Fibroblast of skin of back (primary cell): ENCODE measurements around the gene CCDC106.

Experiments
- DNase-seq: peaks from one replicate; pipeline ENCODE4 v3.0.0-alpha.2; 2013

CCDC106 gene

DNA sequence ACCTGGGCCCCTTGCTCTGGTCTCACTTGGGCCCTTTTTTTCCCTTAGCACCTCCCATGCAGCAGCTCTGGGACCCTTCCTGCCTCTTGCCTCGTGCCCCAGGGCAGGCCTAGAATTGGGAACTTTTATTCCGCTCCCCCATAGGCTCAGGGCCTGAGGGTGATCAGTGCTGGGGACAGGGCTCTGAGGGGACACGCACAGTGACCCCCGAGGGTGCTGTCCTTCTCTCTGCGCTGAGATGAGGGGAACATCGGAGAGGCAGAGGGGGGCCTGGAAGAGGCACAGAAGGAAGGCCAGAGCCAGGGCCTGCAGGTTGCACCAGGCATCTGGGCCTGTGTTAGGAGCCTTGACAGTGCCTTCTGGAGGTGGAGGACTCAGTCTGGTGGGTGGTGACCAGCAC is 37.8 kb downstream of the CCDC106 start:
- DNase-seq = no peak

DNA sequence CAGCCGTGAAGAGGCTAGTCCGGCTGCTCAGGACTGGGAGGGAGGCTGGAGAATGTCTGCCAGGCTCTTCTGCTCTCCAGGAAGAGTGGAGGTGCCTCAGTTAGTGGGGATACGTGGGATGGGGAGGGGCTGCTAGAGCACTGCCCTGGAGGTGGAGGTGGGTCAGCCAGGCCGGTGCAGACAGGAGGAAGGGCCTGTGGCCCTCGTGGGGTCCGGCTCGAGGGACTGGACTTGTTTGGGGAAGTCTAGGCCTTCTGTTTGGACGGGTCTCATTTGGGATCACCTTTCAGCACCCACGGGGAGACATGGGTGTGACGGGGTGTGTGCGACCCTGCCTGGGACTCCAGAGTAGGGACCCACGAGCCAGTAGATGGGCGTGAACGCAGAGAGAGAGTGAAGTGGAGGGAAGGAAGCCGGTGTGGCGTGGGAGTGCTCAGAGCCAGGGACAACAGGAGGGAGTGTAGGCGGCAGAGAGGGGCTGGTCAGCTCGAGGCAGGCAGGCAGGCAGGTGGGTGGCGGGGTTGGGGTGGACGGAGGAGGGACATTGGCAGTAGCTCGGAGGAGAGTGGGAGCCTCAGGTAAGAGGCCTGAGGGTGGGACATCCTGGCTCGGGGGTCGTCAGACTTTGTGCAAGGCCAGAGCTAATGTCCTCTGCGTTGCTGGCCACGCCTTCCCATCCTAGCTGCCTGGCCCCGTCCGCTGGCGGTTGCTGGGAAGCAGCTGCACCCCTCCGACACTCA is 38.5 kb downstream of the CCDC106 start:
- DNase-seq = no peak

GRCh38 chr19:55687281-55688201 is 39.5 kb downstream of the CCDC106 start:
- DNase-seq = no peak

DNA sequence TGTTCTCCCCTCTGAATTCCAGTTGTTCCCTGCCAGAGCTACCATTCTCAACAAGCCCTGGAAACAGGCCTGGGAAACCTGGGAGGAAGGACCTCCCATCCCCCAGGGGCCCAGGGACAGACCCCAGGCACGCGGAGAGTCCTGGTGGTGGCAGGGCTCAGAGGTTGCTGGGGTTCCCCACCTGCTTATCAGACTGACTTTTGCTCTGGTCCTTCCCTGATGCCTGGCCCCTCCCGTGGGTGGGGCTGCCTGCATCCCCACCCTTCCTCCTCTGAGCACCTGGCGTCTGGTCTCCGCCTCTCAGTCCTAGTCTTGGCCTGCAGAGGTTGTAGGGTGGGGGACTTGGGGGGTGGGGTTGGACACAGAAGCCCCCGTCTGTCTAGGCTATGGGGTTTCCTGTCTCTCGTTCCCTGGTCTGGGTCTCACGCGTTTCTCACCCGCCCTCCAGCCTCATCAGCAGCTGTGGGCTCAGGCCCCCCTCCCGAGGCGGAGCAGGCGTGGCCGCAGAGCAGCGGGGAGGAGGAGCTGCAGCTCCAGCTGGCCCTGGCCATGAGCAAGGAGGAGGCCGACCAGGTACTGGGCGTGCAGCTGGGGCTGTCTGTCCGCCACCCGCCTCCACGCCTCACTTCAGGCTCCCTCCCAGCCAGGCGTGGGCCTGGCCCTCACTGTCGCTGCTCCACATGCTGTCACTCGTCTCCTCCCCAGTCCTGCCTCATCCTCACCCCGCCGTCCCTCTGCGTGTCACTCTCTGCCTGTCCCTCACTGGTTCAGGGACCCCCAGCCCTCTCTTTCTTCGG is 40.6 kb downstream of the CCDC106 start:
- DNase-seq = no peak

GRCh38 chr19:55689411-55690108 is 41.5 kb downstream of the CCDC106 start:
- DNase-seq = no peak

GRCh38 chr19:55690109-55690768 is 42.2 kb downstream of the CCDC106 start:
- DNase-seq = no peak

- DNase-seq = no peak
These were observed 42.9 kb downstream of the CCDC106 start for GRCh38 chr19:55690769-55691545.

GRCh38 chr19:55691561-55692481 is 43.8 kb downstream of the CCDC106 start:
- no peak for DNase-seq

DNA sequence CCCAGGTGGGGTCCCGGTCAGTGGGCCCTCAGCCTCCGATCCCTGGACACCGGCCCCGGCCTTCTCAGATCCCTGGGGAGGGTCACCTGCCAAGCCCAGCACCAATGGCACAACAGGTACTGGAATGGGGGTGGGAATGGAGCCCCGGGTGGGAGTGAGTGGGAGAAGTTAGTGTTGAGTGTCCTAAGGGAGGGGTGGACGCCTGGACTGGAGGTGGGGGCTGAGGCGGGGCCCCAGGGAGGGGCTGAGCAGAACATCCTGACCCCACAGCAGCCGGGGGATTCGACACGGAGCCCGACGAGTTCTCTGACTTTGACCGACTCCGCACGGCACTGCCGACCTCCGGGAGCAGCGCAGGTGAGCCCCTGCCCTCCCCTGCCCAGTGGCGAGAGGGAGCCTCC is 44.7 kb downstream of the CCDC106 start:
- DNase-seq = no peak

DNA sequence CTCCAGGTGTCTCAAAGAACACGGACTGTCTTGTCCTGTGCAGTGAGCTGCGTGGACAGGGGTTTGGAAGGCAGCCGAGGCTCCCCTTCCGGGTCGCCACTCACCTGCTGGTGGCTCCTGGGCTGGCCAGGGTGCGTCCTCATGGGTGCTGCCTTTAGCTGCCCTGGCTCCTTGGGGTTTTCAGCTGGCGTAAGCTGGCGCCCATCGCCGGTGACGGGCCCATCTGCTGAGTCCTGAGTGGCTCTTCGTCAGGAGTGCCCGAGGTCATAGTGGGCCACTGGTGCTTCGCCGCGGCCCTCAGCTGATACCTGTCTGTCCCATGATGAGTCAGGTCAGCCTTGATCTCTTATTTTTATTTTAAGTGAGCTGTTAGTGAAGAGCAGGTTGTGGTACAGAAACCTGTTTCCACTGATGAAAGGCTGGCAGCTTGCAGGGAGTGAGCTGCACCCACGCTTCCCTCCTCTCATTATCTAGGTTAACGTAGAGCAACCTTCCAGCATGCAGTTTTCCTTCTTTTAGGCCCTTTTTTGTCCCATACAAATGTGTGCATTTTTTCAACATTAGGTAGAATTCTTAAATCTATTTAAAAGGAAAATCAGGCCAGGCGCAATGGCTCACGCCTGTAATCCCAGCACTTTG is 45.4 kb downstream of the CCDC106 start:
- DNase-seq = no peak

- DNase-seq = no peak
These were observed 46.2 kb downstream of the CCDC106 start for GRCh38 chr19:55694241-55694655.

- DNase-seq = no peak
These were observed 46.9 kb downstream of the CCDC106 start for GRCh38 chr19:55694656-55695491.

- DNase-seq = no peak
These were observed 47.7 kb downstream of the CCDC106 start for GRCh38 chr19:55695511-55696290.

GRCh38 chr19:55696301-55697068 is 48.5 kb downstream of the CCDC106 start:
- no peak for DNase-seq

GRCh38 chr19:55697069-55697440 is 49.0 kb downstream of the CCDC106 start:
- no peak for DNase-seq

DNA sequence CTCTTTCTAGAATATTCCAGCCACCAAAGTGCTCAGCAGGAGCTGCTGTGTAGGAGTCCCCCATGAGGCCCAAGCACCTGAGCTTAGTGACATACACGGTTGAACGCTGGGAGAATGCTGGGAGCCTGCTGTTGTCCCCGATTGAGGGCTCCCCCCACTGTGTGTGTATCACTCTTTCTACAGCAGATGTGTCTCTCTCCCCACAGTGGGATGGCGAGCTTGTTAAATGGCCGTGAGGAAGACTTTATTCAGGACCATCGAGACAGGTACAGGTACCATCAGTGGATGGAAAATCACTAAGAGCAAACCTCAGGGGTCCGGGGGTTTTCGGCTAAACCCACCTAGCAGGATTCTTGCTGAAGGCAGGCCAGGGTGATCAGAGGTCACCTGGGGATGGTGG is 49.7 kb downstream of the CCDC106 start:
- no peak for DNase-seq

DNA sequence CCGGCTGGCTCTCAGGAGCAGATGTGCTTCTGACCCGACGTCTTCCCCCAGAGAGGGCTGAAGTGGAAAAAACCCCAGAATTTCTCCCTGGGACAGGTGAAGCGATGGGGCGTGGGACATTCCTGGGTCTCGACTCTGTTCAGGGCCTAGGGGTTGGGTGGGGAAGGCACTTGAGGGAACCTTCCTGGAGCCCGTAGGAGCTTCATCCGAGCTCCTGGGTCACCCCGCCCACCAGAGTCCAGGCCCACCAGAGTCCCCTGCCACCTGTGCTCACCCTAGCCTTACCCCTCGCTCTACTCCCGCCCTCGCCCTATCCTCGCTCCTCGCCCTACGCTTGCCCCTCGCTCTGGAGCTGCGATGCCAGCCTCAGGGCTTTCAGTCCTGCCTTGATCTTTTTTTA is 50.2 kb downstream of the CCDC106 start:
- DNase-seq = no peak
